A673 (cell line): ENCODE measurements around the gene CPPED1. TPM values are rescaled to one million over a fixed set of nuclear protein-coding genes. Genes with fewer than 3 reads are reported as not detected.

Experiments
- BruUV-seq: library from RNA; stranded (reverse); fragments of 400-500 nt; replicated peaks from 2 replicates; lab custom pipeline; 2021; lab: Mats Ljungman, UMichigan
- CTCF ChIA-PET: fragments of 300-600 bp; sonication (Branson Sonifier 250); formaldehyde crosslinking; loops from one replicate; lab custom pipeline; 2022; ENCODE audit warnings: antibody characterized with exemption; lab: Charles Lee
- POLR2A ChIA-PET: fragments of 300-600 bp; sonication (Branson Sonifier 250); formaldehyde crosslinking; loops from one replicate; lab custom pipeline; 2022; ENCODE audit warnings: antibody characterized with exemption; ENCODE audit not compliant: low non-redundant PET; lab: Charles Lee
- DNase-seq: peaks from one replicate; pipeline ENCODE4 v3.0.0-alpha.2; 2015; ENCODE audit warnings: low spot score
- H3K27ac ChIP-seq: fragments of 200-600 bp; sonication (generic); 2 replicates; pipeline ENCODE4 v1.5.1; 2016; ENCODE audit warnings: mixed run types, low read depth, mild to moderate bottlenecking, mixed read lengths, antibody characterized with exemption, low read length; ENCODE audit not compliant: poor library complexity, severe bottlenecking
- H3K27me3 ChIP-seq: fragments of 200-600 bp; sonication (generic); replicated peaks from 2 replicates; pipeline ENCODE4 v1.6.1; 2017; ENCODE audit warnings: mixed run types, low read depth, mild to moderate bottlenecking, mixed read lengths, antibody characterized with exemption, low read length; ENCODE audit not compliant: insufficient read depth, poor library complexity
- H3K36me3 ChIP-seq: fragments of 200-600 bp; sonication (generic); 2 replicates; pipeline ENCODE4 v1.6.1; 2016; ENCODE audit warnings: mixed run types, mild to moderate bottlenecking, mixed read lengths, antibody characterized with exemption, low read length; ENCODE audit not compliant: insufficient read depth, poor library complexity, severe bottlenecking
- H3K4me1 ChIP-seq: fragments of 200-600 bp; sonication (generic); 2 replicates; pipeline ENCODE4 v1.6.1; 2017; ENCODE audit warnings: mixed run types, mild to moderate bottlenecking, mixed read lengths, antibody characterized with exemption, low read length; ENCODE audit not compliant: insufficient read depth, poor library complexity, severe bottlenecking
- H3K4me3 ChIP-seq: fragments of 200-600 bp; sonication (generic); 2 replicates; pipeline ENCODE4 v1.5.1; 2016; ENCODE audit warnings: low read depth, mixed run types, mild to moderate bottlenecking, mixed read lengths, low read length; ENCODE audit not compliant: poor library complexity, severe bottlenecking
- H3K9me3 ChIP-seq: fragments of 200-600 bp; sonication (generic); 2 replicates; pipeline ENCODE4 v1.6.1; 2016; ENCODE audit warnings: mixed run types, low read depth, mild to moderate bottlenecking, mixed read lengths, antibody characterized with exemption, low read length; ENCODE audit not compliant: poor library complexity, severe bottlenecking
- CTCF ChIP-seq: fragments of 300-800, 200-600 bp; sonication (generic); conservative IDR thresholded peaks from 2 replicates; pipeline ENCODE4 v1.5.1; 2017; ENCODE audit warnings: low read depth, mild to moderate bottlenecking, antibody characterized with exemption, low read length, moderate library complexity, mixed read lengths
- EZH2 ChIP-seq: fragments of 200-600 bp; sonication (generic); IDR thresholded peaks from 2 replicates; pipeline ENCODE4 v1.6.1; 2017; ENCODE audit warnings: borderline replicate concordance, low read depth, mild to moderate bottlenecking, mixed read lengths, antibody characterized with exemption, low read length; ENCODE audit not compliant: poor library complexity, severe bottlenecking
- intact Hi-C: fragments of 100-400 bp; cut with micrococcal nuclease; formaldehyde crosslinking; loops from one replicate; pipeline ENCODE4 v1.10.0; 2022; ENCODE audit not compliant: unreplicated experiment
- total RNA-seq: library from RNA; stranded (reverse); gene quantifications from 2 replicates; pipeline ENCODE4 v1.2.3, GENCODE V29; 2021

Gene CPPED1
- total RNA-seq, 1 experiment from 2014 or later, result 0.90 TPM

- ChIA-PET CTCF (no interaction called here), POLR2A (interaction anchor here (0.7 kb wide), 1 partner anchor 135 kb away, joined by 10 read pairs; no protein-coding TSS in a partner anchor)
- Histone ChIP-seq H3K27ac (no peak overlapping the region), H3K9me3 (no peaks in the 10 kb centered on the region), H3K4me3 (no peak overlapping the region), H3K27me3 (no peaks in the 10 kb centered on the region), H3K4me1 (no peaks in the 10 kb centered on the region), H3K36me3 (no peaks in the 10 kb centered on the region)
- intact Hi-C loops, result no loop called here
- TF ChIP-seq EZH2, result no peak
- DNase-seq, result no peak
- no TSS peak for BruUV-seq
These were observed 12.3 kb downstream of the CPPED1 start for GRCh38 chr16:12791340-12791739.

- no peak for DNase-seq
- Histone ChIP-seq H3K36me3 (no peaks in the 10 kb centered on the region), H3K4me1 (no peaks in the 10 kb centered on the region), H3K9me3 (no peaks in the 10 kb centered on the region), H3K27me3 (no peaks in the 10 kb centered on the region), H3K27ac (no peak overlapping the region), H3K4me3 (no peak overlapping the region)
- TF ChIP-seq EZH2 (no peak), CTCF (no peak)
- intact Hi-C loops, result no loop called here
- BruUV-seq, result no TSS peak
- ChIA-PET POLR2A (no interaction called here), CTCF (no interaction called here)
These were observed 14.9 kb downstream of the CPPED1 start for GRCh38 chr16:12788758-12789157.

GRCh38 chr16:12786081-12786480 lies 17.6 kb downstream of the CPPED1 start:
- intact Hi-C loops, result no loop called here
- TF ChIP-seq EZH2 (no peak), CTCF (no peak)
- Histone ChIP-seq H3K4me3 (no peak overlapping the region), H3K9me3 (peaks cover 6% of the 10 kb centered on the region), H3K4me1 (no peaks in the 10 kb centered on the region), H3K27ac (no peak overlapping the region), H3K27me3 (no peaks in the 10 kb centered on the region), H3K36me3 (no peaks in the 10 kb centered on the region)
- CTCF ChIA-PET, result no interaction called here
- POLR2A ChIA-PET, result no interaction called here
- BruUV-seq, result no TSS peak
- no peak for DNase-seq

- H3K27ac ChIP-seq, result no peak overlapping the region
- BruUV-seq, result no TSS peak
- no peak for DNase-seq
- H3K36me3 ChIP-seq, result no peaks in the 10 kb centered on the region
- POLR2A ChIA-PET, result no interaction called here
- H3K27me3 ChIP-seq, result no peaks in the 10 kb centered on the region
- H3K9me3 ChIP-seq, result peaks cover 6% of the 10 kb centered on the region
- TF ChIP-seq CTCF (no peak), EZH2 (no peak)
- H3K4me1 ChIP-seq, result no peaks in the 10 kb centered on the region
- CTCF ChIA-PET, result no interaction called here
- no peak overlapping the region for H3K4me3 ChIP-seq
- intact Hi-C loops, result no loop called here
These were observed 19.6 kb downstream of the CPPED1 start for GRCh38 chr16:12784076-12784475.
